HG02588 (cell line): Measurements from ENCODE around the gene MVP.
"Not testable (repeated sequence)": the region's sequence is repeated elsewhere in the genome, so short reads cannot be mapped to it uniquely, and the experiment has no call there.

Source experiments
- ATAC-seq: cut with Tn5 transposase; IDR thresholded peaks from one replicate; pipeline ENCODE4 v1.9.1; 2021; ENCODE audit warnings: mild to moderate bottlenecking, moderate library complexity; ENCODE audit not compliant: unreplicated experiment

The MVP gene

DNA sequence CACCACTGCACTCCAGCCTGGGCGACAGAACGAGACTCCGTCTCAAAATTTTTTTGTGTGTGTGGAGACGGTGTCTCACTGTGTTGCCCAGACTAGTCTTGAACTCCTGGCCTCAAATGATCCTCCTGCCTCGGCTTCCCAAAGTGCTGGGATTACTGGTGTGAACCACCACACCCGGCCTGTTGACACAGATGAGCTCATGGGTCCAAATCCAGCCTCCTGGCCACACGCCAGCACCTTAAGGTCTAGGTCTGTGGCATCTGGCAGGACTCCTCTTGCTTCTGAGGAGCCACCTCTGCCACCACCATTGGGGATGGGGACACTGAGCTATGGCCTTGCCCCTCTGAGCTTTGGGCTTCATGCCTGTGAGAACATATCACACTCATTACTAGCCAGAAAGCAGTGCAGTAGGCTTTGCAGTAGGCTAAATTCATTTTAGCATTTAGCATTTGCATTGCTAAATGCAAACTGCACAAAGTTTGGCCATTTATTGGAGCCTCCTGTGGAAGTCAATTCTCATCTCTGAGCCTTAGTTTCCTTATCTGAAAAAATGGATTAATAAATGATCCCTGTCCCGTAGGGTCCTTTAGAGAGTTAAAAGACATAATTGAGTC is 48.2 kb downstream of the MVP start:
- ATAC-seq: no peak

DNA sequence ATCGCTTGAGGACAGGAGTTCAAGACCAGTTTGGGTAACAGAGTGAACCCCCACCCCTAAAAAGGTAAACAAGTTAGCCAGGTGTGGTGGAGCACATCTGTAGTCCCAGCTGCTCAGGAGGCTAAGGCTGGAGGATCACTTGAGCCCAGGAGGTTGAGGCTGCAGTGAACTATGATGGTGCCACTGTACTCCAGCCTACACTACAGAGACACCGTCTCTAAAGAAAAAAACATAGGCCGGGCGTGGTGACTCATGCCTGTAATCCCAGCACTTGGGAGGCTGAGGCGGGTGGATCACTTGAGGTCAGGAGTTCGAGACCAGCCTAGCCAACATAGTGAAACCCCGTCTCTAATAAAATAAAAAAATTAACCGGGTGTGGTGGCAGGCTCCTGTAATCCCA is 48.8 kb downstream of the MVP start:
- ATAC-seq: not testable (repeated sequence)

DNA sequence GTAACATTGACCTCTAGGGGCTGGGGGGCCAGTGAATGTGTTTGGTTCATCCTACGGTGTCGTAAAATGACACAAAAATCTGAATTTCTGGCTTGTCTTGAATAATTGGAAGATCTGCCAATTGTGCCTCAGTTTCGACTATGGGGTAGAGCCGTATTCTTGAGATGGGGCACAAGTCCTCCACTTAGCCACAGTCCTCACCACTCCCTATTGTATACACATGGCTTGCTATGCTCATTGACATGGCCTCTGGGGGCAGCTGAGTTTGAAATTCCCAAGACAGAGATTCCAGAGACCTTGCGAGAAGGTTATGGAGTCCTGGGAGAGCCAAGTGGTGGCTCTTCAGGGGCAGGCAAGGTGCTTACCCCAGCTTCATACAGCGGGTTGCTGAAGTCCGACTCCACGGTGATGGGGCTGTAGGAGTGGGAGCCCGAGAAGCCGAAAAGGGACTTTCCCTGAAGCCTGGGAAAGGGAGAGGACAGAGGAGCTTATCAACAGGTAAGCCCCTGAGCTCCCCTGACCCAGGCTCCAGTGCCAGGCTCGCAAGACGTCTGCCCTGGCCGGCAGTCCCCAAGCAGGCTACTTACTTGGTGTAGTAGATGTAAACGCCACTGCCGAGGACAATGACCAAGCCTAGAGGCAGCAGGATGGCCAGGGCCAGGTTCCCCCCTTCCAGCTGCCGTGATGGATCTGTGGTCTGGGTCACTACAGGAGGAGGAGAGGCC is 51.7 kb downstream of the MVP start:
- no peak for ATAC-seq

DNA sequence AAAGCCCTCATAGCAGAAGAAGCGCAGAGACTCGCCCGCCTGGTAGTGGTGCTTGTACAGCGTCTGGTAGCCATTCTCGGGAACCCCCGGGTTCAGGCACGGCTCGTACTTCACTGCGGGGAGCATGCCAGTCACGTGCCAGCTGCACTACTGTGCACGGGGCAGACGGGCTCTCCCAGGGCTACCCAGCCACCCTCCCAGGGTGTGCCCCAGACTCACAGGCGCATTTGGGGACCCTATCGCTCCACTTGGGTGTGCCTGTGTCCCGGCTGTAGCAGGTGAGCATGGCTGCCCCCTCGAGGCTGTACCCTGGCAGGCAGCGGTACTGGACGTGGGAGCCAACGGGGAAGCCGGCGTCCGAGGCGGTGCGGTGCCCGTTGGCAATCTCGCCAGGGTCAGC is 53.1 kb downstream of the MVP start:
- ATAC-seq: no peak

DNA sequence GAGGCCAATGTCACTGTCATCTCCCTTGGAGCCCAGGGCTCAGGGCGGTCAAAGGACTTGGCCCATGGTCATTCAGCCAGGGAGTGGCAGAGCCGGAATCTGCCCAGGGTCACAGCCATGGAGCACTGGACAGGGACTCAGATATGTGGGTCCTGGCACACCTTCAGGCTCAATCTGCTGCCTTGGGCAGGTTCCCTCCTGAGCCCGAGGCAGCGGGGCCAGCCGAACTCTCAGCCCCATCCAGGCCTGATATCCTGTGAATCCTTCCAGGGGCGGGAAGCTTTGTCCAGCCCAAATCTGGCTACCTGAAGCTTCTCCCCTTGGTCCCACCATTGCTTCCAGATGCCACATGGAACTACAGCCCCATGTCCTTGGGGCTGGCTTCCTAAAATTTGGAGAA is 54.9 kb downstream of the MVP start:
- ATAC-seq: no peak

DNA sequence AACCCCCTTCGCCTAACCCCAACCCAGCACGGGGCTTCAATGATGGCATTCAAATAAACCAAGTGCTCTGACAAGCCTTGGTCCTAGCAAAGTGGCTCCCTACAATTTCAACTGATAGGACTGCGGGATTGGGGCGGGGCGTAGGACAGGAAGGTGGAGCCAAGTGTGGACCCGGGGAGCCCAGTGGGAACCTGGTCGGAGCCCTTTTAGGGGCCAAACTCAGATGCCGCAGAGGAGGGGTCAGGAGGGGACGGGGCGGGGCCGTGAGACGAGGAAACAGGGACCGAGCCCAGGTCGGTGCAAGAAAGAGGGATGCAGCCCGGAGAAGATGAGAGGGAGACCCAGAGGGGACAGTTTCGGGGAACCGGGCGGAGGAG is 55.9 kb downstream of the MVP start:
- no peak for ATAC-seq

DNA sequence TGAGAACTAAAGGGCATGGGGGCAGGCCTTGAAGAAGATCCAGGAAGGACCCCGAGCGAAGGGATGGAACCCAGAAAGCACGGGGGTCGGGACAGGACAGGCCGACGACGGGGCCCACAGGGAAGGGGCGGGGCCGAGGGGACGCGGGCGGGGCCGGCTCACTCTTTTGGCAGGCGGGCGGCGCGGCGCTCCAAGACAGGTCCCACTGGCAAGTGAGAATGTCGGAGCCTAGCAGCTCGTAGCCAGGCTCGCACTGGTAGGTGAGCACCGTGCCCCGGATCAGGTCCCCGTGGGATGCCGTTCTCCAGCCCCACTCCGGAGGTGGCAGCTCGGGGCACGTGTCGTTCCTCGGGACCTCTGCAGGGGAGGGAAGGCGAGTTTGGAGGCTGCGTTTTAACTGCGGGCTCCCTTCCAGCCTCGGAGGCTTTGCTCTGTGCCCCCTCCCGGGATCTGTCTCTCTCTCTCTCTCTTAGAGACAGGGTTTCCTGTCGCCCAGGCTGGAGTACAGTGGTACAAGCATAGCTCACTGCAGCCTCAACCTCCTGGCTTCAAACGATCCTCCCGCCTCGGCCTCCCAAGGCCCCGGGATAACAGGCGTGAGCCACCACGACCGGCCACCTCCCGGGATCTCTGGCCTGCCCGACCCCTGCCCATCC is 56.5 kb downstream of the MVP start:
- ATAC-seq: no peak

DNA sequence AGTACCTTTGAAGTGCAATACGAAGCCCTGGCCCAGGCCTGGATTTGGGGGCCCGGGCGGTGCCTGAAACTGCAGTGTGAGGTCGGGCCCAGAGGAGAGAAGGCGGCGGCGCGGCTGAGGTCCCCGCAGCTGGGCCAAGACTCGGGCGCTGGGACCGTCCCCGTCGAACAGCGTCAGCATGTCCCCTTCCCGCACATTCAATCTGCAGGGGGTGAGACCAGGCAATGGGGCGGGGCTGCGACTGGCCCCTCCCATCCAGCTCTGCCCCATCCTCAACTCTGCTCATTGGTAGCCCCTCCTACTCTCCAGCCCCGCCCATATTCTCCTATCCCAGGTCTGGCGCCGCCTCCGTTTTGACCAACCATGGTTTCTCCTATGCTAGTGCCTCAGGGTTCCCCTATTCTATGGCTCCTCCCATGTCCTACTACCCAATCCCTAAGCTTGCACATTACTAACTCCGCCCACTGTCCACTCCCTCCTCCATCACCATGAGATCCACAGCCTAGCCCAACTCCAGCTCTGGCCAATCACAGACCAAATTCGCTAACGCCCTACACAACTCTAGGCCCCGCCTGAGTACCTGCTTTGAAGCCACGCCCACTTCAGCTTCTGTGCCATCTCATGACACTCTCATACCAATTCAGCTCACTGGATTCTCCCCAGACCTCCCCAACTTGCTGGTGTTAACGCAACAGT is 57.2 kb downstream of the MVP start:
- peak; percentile 47 for ATAC-seq

DNA sequence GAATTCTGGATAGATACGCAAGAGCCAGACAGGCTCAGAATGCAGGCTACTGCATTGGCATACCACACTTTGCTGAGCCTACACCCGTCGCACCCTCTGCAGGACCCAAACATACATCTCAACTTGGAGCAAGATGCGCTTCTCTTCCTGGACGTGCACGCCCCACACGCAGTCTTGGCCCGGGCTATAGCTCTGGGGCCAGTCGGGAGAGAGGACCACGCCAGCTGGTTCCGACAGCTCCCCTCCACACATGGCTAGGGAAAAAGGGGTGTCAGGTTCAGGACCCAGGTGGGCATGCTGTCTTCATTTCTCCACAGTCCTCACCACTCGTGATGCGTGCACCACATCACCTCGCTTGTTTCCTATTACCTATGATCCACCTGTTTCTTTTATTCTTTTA is 57.9 kb downstream of the MVP start:
- ATAC-seq: no peak

DNA sequence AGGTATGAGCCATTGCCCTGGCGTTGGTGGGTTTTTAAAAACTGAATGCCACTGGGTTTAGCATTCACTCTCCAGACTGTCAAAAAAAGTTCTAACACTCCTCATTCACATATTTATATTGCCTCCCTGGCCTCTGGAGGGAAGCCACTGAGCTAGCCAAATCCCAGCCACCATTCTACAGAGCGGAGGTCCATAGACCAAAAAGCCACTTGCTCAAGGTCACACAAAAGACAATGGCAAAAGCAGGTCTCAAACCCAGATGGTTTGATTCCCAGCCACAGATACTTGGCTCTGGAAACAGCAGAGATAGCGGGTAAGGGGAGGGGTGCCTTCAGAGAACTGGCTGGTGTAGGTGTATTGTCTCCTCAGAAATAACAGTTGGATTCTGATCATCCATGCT is 60.8 kb downstream of the MVP start:
- no peak for ATAC-seq

DNA sequence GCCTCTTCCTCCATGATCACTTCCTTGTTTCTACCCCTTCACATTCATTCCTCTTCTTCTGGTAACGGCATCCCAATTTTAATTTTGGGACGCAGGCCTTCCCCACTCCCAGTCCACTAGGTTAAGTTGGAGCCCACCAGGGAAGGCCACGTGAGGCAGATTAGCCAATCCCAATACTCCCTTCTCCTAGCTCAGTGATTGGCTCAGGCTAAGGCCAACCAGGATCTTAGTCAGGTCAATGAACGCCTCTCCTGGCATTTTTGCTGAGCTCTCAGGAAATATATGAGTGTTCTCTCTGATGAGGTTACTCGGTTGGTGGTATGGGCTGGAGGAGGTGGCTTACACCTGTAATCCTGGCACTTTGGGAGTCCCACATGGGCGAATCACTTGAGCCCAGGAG is 63.7 kb downstream of the MVP start:
- no peak for ATAC-seq

DNA sequence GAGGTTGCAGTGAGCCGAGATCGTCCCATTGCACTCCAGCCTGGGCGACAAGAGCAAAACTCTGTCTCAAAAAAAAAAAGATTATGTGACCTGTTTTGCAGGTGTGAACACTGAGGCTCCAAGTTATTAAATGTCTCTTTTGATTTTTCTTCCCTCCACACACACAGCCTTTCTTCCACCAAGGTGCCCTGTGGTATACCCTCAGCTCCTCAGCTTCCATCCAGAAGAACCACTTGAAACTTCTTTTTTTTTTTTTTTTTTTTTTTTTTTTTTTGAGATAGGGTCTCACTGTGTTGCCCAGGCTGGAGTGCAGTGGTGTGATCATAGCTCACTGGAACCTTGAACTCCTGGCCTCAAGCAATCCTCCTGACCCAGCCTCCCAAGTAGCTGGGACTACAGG is 69.1 kb downstream of the MVP start:
- ATAC-seq: not testable (repeated sequence)

DNA sequence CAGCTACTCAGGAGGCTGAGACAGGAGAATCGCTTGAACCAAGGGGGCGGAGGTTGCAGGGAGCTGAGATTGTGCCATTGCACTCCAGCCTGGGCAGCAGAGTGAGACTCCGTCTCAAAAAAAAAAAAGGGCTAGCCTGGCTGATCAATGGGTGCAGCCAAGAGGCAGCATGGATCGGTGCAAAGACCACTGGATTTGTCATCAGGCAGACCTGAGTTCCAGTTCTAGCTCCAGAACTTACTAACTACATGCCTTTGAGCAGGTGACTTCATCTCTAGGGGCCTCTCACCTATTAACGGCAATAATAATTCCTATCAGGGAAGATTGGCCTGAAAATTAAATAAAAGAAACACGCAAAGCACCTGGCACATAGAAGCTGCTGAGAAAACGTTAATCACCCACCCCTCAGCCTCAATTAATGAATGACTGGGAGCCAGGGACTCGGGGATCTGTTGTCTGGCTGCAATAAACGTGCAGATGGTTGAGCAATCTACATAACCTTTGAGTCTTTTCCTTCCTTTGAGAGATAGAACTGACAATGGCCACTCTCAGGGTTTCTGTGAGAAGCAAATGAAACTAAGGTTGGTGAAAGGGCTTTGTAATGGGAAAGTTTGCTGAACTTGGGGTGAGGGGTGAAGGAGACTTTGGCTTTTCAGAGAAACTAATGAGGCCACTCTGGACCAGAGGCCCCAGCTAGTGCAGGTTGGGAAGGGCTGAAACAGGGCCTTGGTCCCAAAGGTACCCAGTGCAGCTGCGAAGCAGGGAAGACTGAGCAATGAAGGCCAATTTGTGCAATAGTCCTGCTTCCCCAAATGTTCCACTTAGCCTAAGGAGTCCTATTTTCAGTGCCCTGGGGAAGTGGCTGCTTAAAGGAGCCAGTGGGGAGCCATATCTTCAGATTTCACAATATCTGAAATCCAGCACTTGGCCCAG is 71.5 kb downstream of the MVP start:
- ATAC-seq: no peak

DNA sequence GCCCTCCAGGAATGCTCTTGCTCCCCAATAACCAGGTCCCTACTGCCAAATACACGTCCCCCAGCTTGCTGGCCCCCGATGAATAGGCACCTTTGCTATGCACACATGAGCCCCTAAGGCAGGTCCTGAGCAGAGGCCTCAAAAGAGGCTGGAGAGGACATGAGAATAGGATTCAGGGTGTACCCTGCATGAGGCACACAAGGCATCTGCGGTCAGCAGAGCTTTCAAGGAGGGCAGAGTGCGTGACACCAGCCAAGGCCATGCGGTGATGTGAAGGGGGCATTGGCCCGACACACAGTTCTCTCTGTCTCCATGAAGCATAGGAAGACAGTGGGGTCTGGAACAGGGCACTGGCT is 72.2 kb downstream of the MVP start:
- ATAC-seq: no peak

DNA sequence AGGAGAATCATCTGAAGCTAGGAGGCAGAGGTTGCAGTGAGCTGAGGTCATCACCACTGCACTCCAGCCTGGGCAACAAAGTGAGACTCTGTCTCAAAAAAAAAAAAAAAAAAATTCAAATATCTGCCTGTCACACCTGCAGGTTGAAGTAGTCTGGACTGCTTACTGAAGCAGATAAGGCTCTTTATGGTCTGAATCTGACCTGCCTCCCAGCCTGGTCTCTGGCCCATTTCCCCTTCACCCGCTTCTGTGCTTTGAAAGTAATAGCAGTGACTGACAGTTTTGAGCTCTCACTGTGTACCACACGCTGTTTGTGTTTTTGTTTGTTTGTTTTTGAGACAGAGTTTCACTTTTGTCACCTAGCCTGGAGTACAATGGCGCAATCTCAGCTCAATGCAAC is 73.3 kb downstream of the MVP start:
- ATAC-seq: no peak

DNA sequence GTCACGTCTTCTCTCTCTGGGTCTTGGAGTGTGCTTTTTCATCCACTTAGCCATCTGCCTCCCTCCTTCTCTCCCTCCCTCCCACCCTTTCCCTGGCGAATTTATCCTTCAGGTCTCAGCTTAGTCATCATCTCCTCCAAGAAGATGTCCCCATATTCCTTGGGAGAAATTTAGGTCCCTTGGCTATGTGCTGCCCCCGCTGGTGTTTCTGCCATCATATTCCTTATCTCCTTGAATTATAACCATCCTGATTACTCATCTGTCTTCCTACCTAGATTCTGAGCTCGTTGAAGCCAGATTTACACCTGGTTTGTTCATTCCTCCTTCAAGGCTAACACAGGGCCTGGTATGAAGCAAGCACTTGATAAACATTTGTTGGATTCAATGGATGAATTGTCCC is 74.1 kb downstream of the MVP start:
- no peak for ATAC-seq

DNA sequence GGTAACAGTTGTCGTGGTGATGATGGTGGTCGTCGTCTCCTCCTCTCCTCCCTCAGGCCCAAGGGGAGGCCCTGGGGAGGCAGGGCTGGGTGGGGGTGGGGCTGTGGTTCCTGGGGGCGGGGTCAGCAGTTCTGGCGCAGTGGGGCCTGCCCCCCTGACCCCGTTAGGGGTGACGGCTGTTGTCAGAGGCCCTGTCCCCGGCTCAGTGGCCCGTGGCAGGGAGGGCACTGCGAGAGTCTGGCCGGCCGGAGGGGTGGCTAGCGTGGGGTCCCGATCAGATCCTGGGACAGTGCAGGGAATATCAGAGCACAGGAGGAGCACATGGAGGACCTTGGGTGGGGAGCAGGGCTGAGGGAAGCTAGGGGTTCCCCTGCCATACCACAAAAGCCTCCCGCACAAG is 76.6 kb downstream of the MVP start:
- no peak for ATAC-seq

DNA sequence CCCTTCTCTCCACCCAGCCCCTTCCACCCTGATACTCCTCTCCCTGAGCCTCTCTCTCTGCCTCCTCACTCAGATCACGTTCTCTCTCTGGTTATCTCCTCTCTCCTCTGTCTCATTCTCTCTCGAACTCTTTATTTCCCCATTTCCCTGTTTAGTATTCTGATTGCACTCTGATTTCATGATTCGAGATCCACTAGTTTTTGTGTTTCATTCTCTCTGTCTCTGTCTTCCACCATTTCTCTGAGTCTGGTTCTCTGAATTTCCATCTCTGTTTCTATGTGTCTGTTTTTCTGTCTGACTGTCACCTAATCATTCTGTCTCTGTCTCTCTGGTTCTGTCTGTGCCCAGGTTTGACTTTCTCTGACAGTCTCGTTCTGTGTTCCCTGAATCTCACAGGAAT is 77.1 kb downstream of the MVP start:
- no peak for ATAC-seq
